Activated CD8-positive, alpha-beta memory T cell treated with anti-CD3 and anti-CD28 coated beads, Interleukin-2, amount 50 U/mL, for 48 hours (primary cell): ENCODE measurements around the gene NPSR1.
"Not testable (repeated sequence)": the region's sequence is repeated elsewhere in the genome, so short reads cannot be mapped to it uniquely, and the experiment has no call there.

Source experiments
- DNase-seq: peaks from one replicate; pipeline ENCODE4 v3.0.0-alpha.2; 2020

The NPSR1 gene

GRCh38 chr7:34878944-34879735 is 221.1 kb downstream of the NPSR1 start:
- DNase-seq = not testable (repeated sequence)

GRCh38 chr7:34879871-34880270 is 221.9 kb downstream of the NPSR1 start:
- DNase-seq = no peak

- DNase-seq = not testable (repeated sequence)
These were observed 225.8 kb downstream of the NPSR1 start for GRCh38 chr7:34883855-34884254.

- no peak for DNase-seq
These were observed 228.8 kb downstream of the NPSR1 start for GRCh38 chr7:34886856-34887255.

- no peak for DNase-seq
These were observed 231.9 kb downstream of the NPSR1 start for GRCh38 chr7:34889951-34890350.

GRCh38 chr7:34895202-34895601 is 237.2 kb downstream of the NPSR1 start:
- DNase-seq = no peak
